Upper lobe of left lung (tissue), 4 donors: Measurements from ENCODE around the gene TMEM269.

Source experiments
- CTCF ChIP-seq, 6 experiments: fragments of 450-650 bp in 4 of 6; fragments of 200-600 bp in 2 of 6; sonication (generic) in 2 of 6; IDR thresholded peaks; one replicate each; pipeline ENCODE4 v1.5.1; 2016 to 2019; ENCODE audit warnings: antibody characterized with exemption in 6 of 6
- POLR2AphosphoS5 ChIP-seq, 2 donors: sonication (generic); formaldehyde crosslinking; IDR thresholded peaks; one replicate each; pipeline ENCODE4 v1.5.1; 2017; ENCODE audit warnings: antibody characterized with exemption in 2 of 2

- TF ChIP-seq CTCF (IDR thresholded peaks at IDR 0.05) (no peak), POLR2AphosphoS5 (IDR thresholded peaks at IDR 0.05) (no peak)
These were observed 31.7 kb upstream of the TMEM269 start for GRCh38 chr1:42753070-42753469.
